GM21723 (cell line): Measurements from ENCODE around the gene SLC35D2.
"Not testable (repeated sequence)": the region's sequence is repeated elsewhere in the genome, so short reads cannot be mapped to it uniquely, and the experiment has no call there.

Experiments used
- ATAC-seq: cut with Tn5 transposase; IDR thresholded peaks from one replicate; pipeline ENCODE4 v1.9.1; 2021; ENCODE audit warnings: mild to moderate bottlenecking, moderate library complexity; ENCODE audit not compliant: unreplicated experiment

SLC35D2 gene

DNA sequence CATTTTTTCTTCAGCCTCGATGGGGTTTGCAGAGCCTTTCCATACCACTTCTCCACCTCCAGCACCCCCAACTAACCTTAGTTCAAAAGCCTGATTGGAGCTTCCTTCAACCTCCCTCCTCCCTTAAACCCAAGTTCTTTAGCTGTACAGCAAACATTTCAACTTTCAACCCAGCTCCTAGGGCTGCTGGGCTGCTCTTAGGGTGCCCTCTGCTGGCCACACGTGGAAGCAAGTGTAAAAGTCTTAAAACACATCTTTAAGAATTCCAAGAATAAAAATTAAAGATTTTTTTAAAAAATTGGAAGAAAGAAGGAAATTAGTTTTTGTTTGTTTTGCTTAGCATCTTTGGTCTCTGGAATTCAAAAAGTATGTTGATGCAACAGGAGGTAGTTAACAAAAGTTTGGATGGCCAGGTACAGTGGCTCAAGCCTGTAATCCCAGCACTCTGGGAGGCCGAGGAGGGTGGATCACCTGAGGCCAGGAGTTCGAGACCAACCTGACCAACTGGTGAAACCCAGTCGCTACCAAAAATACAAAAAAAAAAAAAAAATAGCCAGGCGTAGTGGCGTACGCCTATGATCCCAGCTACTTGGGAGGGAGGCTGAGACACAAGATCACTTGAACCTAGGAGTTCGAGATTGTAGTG lies 66.1 kb downstream of the SLC35D2 start:
- no peak for ATAC-seq

DNA sequence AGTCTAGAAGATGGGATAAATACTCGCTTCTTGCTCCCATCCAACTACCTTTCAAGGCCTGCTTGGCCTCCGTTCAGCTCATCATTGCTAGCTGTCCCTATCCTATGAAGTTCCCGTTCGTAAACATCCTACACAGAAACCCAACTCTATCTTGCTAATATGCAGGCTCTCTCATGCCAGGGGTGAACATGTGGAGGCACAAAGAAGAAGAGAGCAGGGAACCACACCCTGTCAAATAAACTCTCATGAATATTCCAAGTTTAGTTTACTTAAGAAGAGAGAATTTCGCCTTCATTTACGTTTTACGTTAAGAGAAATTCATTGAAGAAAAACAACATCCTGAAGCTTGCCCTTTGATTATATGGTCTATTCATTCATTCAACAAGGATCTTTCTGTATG lies 73.7 kb downstream of the SLC35D2 start:
- ATAC-seq = no peak

DNA sequence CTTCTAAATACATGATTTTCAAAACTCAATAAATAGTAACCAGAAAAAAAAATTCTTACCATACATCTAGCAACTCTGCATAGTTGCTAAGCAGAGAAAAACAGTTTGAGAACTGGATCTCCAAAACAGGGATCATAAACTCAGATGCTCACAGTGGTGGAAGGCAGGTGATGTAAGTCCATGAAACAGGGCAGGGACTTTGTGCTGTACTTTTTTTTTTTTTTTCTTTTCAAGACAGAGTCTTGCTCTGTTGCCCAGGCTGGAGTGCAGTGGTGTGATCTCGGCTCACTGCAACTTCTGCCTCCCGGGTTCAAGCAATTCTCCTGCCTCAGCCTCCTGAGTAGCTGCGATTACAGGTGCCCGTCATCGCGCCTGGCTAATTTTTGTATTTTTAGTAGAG lies 76.6 kb downstream of the SLC35D2 start:
- ATAC-seq = not testable (repeated sequence)

DNA sequence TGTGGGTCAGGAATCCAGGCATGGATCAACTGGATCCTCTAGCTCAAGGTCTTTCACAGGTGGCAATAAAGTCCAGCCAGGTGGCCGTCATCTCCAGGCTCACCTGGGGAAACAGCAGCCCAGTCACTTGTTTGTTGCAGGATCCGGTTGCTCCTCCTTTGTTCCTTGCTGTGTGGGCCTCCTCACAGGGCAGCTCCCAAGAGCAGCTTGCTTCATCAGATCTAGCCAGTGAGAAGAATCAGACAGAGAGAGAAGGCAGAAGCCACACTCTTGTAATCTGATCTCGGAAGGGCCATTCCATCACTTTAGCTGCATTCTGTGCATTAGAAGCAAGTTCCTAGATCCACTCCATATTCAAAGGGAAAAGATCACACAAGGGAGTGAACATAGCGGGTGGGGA lies 78.3 kb downstream of the SLC35D2 start:
- no peak for ATAC-seq

DNA sequence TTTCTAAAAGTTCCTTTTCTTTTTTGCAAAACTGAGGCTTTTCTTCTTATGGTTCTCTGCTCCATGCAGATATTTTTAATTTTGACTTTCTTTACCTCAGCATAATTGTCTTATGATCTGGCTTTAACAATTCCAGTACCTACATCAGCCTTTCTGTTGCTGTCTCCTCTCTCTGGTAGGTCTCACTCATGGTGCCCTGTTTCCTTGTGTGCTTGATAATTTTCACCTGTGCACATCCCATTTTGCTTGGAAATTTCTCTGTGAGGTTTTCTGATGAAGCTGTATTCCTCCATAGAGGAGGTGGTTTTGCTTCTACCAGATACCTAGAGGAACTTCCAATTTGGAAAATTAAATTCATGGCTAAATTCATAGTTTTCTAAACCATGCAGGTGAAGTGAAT lies 79.3 kb downstream of the SLC35D2 start:
- no peak for ATAC-seq

DNA sequence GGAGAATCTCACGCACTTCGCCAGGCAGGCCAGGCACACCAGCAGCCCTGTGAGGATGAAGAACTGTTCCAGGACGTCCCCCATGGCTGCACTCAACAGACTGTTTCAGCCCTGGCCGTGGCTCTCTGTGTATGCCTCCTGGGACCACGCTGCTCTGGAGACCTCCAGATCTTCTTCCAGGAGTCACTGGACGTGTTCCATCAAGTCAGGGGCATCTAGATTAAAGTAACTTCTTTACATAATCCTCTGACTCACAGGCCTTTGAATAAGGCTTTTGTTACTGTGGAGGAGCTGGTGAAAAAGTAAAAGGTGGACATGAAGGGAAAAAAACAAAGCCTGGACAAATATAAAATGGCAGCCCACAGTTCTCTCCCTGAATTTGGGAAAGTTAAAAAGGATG lies 81.5 kb downstream of the SLC35D2 start, which contains the start of gene HSD17B3:
Gene HSD17B3 (minus strand): TSS at position 156 of the 400 bp plus-strand sequence. CDS start 72 bp downstream, at position 84.
- ATAC-seq = no peak

DNA sequence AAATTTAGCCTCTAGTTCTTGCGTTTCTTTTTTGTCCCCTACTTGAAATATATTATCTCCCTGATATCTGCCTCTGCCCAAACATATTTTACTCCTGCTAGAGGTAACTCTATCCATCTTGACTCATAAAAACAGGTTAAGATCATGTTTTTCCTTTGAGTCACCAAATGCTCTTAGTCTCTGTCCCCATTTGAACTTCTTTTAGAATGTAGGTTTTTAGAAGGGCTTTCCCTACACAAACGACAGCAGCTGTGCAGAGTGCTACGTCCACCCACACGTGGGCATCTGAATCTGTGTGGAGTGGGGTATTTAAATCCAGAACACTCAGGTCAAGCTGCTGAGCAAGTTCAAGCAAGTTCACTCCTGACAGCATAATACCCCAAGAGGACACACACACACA lies 83.7 kb downstream of the SLC35D2 start:
- ATAC-seq = no peak

DNA sequence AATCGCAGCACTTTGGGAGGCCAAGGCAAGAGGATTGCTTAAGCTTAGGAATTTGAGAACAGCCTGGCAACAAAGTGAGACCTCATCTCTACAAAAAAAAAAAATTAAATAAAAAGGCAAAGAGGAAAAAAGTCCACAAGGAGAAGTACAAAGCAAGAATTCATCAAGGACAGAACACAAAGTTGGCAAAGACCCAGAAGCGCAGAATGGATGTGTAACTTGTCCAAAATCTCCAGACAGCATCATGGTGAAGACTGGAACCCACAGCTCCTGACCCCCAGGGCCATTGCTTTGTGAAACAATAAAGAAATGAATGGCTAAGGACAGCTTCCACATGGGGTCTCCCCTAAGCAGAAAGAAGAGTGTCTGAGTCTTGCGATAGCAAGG lies 89.4 kb downstream of the SLC35D2 start:
- no peak for ATAC-seq

DNA sequence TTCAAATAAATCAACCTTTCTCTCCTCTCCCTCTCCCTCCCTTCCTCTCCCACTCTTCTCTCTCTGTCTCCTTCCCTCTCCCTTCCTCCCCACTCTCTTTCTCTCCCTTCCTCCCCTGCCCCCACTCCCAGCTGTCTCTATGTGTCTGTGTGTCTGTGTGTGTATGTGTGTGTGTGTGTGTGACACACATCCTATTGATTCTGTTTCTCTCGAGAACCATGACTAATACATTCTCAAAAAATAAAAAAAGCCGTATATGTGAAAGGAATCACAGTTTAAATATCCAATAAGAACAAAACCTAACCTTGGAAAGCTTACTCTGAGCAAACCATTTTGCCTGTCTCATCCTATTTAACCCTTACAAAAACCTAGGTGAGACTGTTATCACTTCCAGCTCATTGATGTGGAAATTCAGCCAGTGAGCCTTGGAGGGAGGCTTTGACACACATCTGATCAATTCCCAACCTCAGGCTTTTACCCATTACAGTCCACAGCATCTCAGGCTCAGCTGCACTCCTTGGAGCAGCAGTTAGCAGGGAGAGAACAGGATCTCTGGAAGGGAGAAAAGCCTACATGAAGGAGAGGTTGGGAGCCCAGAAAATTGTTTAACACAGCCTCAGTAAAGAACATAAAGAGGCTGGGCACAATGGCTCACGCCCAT lies 89.9 kb downstream of the SLC35D2 start:
- no peak for ATAC-seq

DNA sequence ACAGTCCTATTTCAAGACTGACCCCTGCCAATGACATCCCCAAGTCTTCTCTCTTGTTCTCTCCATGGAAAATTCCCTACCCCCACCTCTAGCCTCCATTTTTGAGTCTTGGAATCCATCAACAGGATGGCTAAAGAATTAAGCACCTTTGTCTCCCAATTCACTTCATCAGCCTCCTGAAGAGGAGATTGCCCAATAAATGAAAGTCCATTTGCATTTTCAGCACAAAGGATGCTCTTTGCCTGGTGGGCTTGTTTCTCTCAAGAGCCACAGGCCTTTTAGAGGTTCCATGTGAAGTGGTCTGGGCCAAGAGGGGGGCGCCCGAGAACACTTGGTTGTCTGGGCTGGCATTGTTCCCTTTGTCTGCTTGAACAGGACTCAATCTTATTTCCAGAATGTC lies 94.1 kb downstream of the SLC35D2 start:
- no peak for ATAC-seq

DNA sequence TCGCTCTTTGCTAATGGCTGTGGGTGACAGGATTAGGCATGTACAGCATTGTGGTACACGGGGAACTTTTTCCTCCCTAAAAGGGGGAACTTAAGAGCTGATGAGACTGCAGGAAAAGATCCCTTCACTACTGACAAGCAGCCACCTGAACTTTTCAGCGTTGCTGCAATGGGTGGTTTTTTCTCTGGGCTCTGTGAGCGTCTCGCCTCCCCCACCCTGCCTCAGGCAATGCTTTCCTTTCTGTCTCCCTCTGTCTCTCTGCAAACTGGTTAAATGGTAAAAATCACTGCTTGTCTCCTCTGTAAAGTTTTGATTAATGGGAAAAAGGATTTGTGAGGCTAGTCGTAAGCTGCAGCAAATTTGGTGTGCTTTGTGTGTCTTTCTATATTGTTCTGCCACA lies 101.9 kb downstream of the SLC35D2 start:
- ATAC-seq = no peak

DNA sequence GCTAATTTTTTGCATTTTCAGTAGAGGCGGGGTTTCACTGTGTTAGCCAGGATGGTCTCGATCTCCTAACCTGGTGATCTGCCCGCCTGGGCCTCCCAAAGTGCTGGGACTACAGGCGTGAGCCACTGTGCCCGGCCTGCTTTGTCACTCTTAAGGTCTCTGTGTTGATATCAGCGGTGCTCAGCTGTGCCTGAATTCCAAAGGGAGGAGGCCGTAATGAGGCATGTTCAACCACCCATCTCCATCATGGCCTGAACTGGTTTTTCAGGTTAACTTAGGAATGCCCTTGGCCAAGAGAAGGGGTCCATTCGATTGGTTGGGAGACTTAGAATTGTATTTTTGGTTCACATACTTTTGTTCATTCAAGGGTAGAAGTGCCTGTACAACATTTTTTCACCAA lies 103.6 kb downstream of the SLC35D2 start:
- no peak for ATAC-seq

DNA sequence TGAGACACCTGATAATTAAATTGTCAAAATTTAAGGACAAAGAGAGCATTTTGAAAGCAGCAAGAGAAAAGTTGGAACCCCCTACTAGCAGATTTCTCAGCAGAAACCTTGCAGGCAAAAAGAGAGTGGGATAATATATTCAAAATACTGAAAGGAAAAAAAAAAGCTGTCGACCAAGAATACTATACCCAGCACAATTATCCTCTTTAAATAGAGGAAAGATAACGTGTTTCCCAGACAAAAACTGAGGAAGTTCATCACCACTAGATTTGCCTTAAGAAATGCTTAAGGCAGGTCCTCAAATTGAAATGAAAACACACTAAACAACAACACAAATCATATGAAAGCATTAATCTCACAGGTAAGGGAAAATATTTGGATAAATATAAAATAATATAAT lies 108.6 kb downstream of the SLC35D2 start:
- no peak for ATAC-seq
